Skeletal muscle satellite cell (primary cell): ENCODE results near the gene NTSR2. TPM values are rescaled to one million over a fixed set of nuclear protein-coding genes. Genes with fewer than 3 reads are reported as not detected.

Experiments
- H3K27me3 ChIP-seq: 2 replicates; pipeline ENCODE4 v1.7.0; 2013; ENCODE audit warnings: low read length; ENCODE audit not compliant: control insufficient read depth, insufficient read depth
- H3K36me3 ChIP-seq: 2 replicates; pipeline ENCODE4 v1.7.0; 2013; ENCODE audit warnings: mild to moderate bottlenecking, control low read depth, low read length; ENCODE audit not compliant: insufficient read depth
- H3K4me1 ChIP-seq: 2 replicates; pipeline ENCODE4 v1.7.0; 2013; ENCODE audit warnings: low read length; ENCODE audit not compliant: control insufficient read depth, insufficient read depth
- H3K4me2 ChIP-seq: 2 replicates; pipeline ENCODE4 v1.7.0; 2013; ENCODE audit warnings: mild to moderate bottlenecking, low read length
- H3K4me3 ChIP-seq: 2 replicates; pipeline ENCODE4 v1.7.0; 2013; ENCODE audit warnings: low read length
- H3K9ac ChIP-seq: 2 replicates; pipeline ENCODE4 v1.7.0; 2013; ENCODE audit warnings: mild to moderate bottlenecking, low read depth, low read length, moderate library complexity
- H3K9me3 ChIP-seq: replicated peaks from 2 replicates; pipeline ENCODE4 v1.7.0; 2013; ENCODE audit warnings: mild to moderate bottlenecking, control low read depth, low read length
- total RNA-seq: library from RNA; depleted of rRNA; stranded (reverse); fragments of >200 nt; gene quantifications from 2 replicates; pipeline ENCODE4 v1.2.3, GENCODE V29; 2012; rRNA removed

The NTSR2 gene, protein sequence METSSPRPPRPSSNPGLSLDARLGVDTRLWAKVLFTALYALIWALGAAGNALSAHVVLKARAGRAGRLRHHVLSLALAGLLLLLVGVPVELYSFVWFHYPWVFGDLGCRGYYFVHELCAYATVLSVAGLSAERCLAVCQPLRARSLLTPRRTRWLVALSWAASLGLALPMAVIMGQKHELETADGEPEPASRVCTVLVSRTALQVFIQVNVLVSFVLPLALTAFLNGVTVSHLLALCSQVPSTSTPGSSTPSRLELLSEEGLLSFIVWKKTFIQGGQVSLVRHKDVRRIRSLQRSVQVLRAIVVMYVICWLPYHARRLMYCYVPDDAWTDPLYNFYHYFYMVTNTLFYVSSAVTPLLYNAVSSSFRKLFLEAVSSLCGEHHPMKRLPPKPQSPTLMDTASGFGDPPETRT
- not detected in 2 replicates for total RNA-seq

DNA sequence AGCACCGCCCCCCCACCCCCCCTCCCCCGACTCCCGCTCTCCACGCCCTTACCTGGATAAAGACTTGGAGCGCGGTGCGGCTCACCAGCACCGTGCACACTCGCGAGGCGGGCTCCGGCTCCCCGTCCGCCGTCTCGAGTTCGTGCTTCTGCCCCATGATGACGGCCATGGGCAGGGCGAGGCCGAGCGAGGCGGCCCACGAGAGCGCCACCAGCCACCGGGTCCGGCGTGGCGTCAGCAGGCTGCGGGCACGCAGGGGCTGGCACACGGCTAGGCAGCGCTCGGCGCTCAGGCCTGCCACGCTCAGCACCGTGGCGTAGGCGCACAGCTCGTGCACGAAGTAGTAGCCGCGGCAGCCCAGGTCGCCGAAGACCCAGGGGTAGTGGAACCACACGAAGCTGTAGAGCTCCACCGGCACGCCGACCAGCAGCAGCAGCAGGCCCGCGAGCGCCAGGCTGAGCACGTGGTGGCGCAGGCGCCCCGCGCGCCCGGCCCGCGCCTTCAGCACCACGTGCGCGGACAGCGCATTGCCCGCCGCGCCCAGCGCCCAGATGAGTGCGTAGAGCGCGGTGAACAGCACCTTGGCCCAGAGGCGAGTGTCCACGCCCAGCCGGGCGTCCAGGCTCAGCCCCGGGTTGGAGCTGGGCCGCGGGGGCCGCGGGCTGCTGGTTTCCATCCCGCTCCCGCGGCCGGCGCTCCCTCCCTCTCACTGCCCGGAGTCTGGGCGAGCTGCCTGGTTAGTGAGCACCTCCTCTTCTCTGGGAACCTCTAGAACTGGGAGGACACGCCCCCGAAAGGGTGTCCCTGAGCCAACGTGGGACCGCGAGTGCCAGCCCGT is at the start of gene NTSR2:
TSS of gene NTSR2 (minus strand) at position 742 of the 838 bp plus-strand sequence. CDS start at position 676, 66 bp downstream.
- peaks cover 4% of the 10 kb centered on the region for H3K4me1 ChIP-seq
- no peaks in the 10 kb centered on the region for H3K36me3 ChIP-seq
- H3K27me3 ChIP-seq: peaks cover 57% of the 10 kb centered on the region
- H3K4me3 ChIP-seq: peak within 1 kb of the TSS; percentile 30
- H3K4me2 ChIP-seq: peak within 1 kb of the TSS; percentile 52
- no peak within 1 kb of the TSS for H3K9ac ChIP-seq
- H3K9me3 ChIP-seq: no peaks in the 10 kb centered on the region

DNA sequence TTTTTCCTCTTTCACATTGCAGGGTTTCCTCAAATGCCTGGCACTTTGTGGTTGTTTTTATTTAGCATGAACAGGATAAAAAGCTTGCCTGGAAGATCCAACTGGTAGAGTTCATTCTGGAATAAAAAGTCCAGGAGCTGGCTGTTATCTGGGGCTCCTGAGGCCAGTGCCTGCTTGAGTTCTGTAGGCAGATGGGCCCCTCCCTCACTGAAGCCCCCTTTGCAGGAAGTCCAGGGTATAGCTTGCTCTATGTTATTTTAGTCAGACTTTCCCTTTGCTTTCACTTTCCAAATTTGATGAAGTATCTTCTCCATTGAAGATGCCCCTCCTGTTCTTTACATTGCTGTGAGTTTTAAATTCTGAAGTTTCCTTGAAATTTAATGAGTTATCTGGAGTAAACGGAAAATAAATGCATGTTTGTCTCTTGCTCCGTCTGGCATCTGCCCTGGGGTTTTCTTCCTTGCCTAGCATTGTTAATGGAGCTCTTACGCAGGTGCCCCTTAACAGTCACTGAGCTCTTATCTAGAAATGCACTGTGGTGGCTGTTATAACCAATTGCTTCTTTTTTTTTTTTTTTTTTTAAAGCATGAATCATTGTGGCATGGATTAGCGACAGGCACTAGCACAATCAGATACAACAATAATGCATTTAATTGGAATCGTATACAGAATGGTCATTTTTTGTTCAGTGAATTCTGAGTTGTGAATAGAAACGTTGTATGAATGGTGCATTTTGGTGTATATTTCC is 49.4 kb upstream of the NTSR2 start:
- H3K9me3 ChIP-seq: no peaks in the 10 kb centered on the region
- H3K4me1 ChIP-seq: peaks cover 3% of the 10 kb centered on the region
- no peaks in the 10 kb centered on the region for H3K36me3 ChIP-seq
- no peak overlapping the region for H3K4me2 ChIP-seq
- no peak overlapping the region for H3K9ac ChIP-seq
- peaks cover 82% of the 10 kb centered on the region for H3K27me3 ChIP-seq
- H3K4me3 ChIP-seq: no peak overlapping the region

DNA sequence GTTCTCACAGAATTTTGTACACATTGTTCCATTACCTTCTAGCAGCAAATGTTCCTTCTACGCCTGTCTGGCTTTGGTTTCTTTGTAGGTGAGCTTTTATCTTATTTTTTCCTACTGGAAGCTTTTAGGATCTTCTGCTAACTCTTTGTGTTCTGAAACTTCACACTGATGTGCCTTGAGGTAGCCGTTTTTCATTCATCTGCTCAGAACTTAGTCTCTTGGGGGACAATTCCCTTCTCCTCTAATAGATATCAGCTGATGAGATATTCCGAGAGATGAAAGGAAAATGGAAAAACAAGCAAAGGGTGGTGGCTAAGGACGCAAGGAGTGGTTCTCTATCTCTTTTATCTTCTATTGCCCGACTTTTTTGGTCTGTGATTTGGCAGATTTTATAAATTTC is 48.6 kb upstream of the NTSR2 start:
- Histone ChIP-seq H3K4me3 (no peak overlapping the region), H3K9ac (no peak overlapping the region), H3K9me3 (no peaks in the 10 kb centered on the region), H3K4me1 (peaks cover 3% of the 10 kb centered on the region), H3K27me3 (peaks cover 74% of the 10 kb centered on the region), H3K4me2 (no peak overlapping the region), H3K36me3 (no peaks in the 10 kb centered on the region)

DNA sequence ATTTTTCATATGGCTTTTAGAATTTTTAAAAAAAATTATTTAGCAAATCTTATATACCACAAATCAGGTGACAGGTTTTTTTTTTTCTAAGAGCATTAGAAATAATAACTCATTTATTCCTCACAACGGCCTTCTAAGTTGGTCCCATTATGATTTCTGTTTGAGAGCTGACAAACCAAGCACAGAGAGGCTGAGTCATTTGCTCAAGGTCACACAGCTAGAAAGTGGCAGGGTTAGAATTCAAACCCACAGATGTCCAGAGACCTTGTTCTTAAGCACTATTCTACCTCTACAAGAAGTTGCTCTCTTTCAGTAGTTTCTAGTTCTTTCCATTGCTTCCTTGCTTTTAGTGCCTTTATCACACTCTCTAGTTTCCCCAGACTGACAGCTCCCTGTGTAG is 47.6 kb upstream of the NTSR2 start:
- Histone ChIP-seq H3K36me3 (no peaks in the 10 kb centered on the region), H3K4me1 (peaks cover 3% of the 10 kb centered on the region), H3K4me3 (no peak overlapping the region), H3K9ac (no peak overlapping the region), H3K4me2 (no peak overlapping the region), H3K27me3 (peaks cover 67% of the 10 kb centered on the region), H3K9me3 (no peaks in the 10 kb centered on the region)

DNA sequence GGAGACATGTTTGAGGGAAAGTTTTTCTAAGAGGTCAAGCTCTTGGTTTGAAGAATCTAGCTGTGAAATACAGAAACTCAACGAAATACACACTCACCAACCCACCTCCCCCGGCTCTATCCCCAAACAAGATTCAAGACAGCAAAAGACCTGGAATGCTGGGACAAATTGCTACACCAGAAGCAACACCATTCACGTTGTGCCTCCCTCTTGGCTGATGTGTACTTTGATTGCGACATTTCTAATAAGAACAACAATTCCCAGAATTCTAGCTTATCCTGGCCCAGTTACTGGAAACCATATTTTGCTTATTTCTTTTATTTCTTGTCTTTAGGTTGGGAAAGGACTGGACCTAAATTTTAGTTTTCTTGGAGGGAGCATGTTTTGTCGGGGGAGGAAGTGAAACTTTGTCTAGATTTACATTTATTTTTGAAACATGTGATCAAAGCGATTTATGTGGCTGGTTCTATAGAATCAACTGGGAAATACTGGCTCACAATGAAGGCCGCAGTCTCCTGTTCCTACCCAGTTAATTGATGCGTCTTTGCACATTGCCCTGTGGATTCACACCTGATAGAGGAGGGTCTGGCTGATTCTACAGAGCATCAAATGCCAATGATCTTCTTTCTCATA is 46.8 kb upstream of the NTSR2 start:
- Histone ChIP-seq H3K4me1 (peaks cover 3% of the 10 kb centered on the region), H3K4me2 (no peak overlapping the region), H3K9ac (no peak overlapping the region), H3K4me3 (no peak overlapping the region), H3K27me3 (peaks cover 60% of the 10 kb centered on the region), H3K36me3 (no peaks in the 10 kb centered on the region), H3K9me3 (no peaks in the 10 kb centered on the region)

DNA sequence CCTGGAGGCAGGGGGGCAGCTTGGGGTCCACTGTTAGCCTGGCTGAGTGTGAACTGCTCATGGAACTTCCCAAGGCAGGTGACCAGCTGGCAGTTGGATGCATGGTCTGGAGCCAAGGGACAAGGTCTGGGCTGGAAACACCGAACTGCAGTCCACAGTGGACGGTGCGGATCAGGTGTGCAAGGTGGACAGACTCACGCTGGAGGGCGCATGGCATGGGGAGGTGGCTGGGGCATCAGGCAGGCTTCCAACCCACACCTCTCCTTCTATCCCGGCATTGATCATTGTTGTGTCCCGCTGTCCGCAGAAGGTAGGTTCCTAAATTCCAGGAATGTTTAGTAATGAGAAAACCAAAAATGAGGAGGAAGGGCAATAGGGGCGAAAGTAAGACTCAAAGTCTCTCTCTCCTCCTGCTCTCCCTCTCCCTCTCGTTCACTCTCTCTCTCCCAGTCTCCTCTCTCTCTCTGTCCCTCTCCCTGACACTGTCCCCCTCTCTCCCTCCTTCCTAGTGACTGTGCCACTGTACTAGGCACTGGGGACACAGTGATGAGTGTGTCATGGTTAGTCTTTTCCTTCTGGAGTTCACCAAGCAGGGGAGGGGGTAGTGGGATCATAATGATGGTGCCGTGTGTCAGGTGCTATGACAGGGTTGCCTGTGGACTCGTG is 46.1 kb upstream of the NTSR2 start:
- Histone ChIP-seq H3K9ac (no peak overlapping the region), H3K27me3 (peaks cover 53% of the 10 kb centered on the region), H3K36me3 (no peaks in the 10 kb centered on the region), H3K4me3 (no peak overlapping the region), H3K9me3 (no peaks in the 10 kb centered on the region), H3K4me1 (peaks cover 3% of the 10 kb centered on the region), H3K4me2 (no peak overlapping the region)

DNA sequence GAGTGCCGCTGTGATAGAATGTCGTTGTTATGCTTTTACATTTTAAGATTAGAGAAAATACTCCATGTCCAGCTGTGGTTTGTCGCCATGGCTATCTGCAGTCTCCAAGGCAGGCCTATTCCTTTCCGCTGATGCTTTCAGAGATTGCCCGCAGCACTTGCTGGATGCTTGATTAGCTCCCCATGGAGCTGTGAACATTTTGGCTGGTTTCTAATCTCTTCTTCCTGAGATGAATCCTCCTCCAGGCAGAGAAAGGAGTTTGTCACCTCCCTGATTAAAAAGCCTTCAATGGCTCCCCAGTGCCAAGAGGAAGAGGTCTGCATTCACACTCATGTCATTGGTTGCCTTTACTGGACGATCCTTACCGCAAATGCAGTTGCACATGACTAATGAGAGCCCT is 43.8 kb upstream of the NTSR2 start:
- H3K4me1 ChIP-seq: peaks cover 11% of the 10 kb centered on the region
- no peaks in the 10 kb centered on the region for H3K9me3 ChIP-seq

DNA sequence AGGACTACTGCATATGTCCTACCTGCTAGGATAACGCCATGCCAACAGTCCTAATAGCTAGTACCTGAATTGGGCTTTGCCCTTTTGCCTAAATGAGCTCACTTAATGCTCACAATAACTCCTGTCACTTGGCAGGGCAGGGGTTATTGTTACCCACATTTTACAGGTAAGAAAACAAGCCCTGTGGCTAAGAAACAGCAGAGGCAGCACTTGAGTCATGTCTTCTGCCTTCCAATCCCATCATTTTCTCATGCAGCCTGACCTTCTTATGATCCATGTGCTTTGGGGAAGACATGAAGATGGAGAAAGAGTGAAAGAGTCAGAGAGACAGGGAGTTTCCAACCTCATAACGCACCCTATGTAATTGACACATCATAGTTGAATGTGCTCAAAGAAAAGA is 42.9 kb upstream of the NTSR2 start:
- H3K4me2 ChIP-seq: no peak overlapping the region
- H3K27me3 ChIP-seq: peaks cover 21% of the 10 kb centered on the region
- H3K9ac ChIP-seq: no peak overlapping the region
- no peaks in the 10 kb centered on the region for H3K36me3 ChIP-seq
- no peak overlapping the region for H3K4me3 ChIP-seq
- H3K9me3 ChIP-seq: no peaks in the 10 kb centered on the region
- peaks cover 11% of the 10 kb centered on the region for H3K4me1 ChIP-seq

More for the DNA sequence above, 43.8 kb upstream of the NTSR2 start:
- Histone ChIP-seq H3K4me3 (no peak overlapping the region), H3K9ac (no peak overlapping the region), H3K4me2 (no peak overlapping the region), H3K36me3 (no peaks in the 10 kb centered on the region), H3K27me3 (peaks cover 30% of the 10 kb centered on the region)

DNA sequence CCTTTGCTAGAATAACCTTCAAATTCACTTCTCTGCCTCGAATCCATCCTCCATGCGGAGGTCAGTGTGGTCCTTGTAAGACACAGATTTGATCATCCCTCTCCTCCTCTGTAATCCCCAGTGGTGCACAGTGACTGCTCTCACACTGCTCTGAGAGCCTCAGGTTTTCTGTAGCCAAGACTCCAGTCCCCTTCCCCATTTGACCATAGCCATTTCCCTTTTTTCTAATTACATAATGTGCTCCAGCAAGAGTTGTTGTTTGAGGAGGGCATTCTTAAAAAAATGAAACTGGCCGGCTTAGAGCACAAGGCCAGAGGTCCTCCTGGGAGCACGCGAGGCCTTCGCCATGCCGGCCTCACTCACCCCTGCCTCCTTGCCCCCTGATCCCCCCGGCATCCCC is 41.8 kb upstream of the NTSR2 start:
- Histone ChIP-seq H3K27me3 (peaks cover 10% of the 10 kb centered on the region), H3K4me2 (no peak overlapping the region), H3K4me1 (peaks cover 9% of the 10 kb centered on the region), H3K9ac (no peak overlapping the region), H3K4me3 (no peak overlapping the region), H3K36me3 (no peaks in the 10 kb centered on the region), H3K9me3 (no peaks in the 10 kb centered on the region)

DNA sequence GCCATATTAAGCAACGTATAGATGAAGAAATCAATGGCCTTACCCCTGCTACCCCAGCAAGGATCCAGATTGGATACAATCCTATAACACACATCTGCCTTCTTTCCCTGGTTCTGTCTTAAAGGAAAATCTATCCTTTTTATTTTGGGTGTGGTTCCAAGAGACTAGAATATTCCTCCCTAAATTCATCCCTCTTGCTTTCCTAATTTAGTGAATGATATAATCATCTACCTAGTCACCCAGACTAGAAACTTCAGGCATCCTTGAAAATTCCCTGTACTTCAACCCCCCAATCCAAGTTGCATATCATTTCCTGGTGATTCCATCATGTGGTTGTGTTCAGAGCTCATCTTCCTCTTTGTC is 41.3 kb upstream of the NTSR2 start:
- H3K9ac ChIP-seq: no peak overlapping the region
- H3K36me3 ChIP-seq: no peaks in the 10 kb centered on the region
- peaks cover 8% of the 10 kb centered on the region for H3K4me1 ChIP-seq
- H3K4me3 ChIP-seq: no peak overlapping the region
- no peak overlapping the region for H3K4me2 ChIP-seq
- no peaks in the 10 kb centered on the region for H3K9me3 ChIP-seq
- H3K27me3 ChIP-seq: peaks cover 6% of the 10 kb centered on the region
